CD14-positive monocyte (primary cell): ENCODE results near the gene RNF220. TPM values are rescaled to one million over a fixed set of nuclear protein-coding genes. Genes with fewer than 3 reads are reported as not detected.

Source experiments
- DNase-seq, 3 donors: peaks; one replicate each; pipeline ENCODE4 v3.0.0-alpha.2; 2011 to 2022
- H2AFZ ChIP-seq: 2 replicates; pipeline ENCODE4 v1.6.0; 2012; ENCODE audit warnings: mild to moderate bottlenecking, low read depth, low read length, inconsistent platforms; ENCODE audit not compliant: insufficient read depth, poor library complexity, severe bottlenecking
- H3K27ac ChIP-seq, 2 donors: 1 replicate in 1 of 2; 2 replicates in 1 of 2; pipeline ENCODE4 v1.5.1; 2012 to 2013; ENCODE audit warnings: low read length in 2 of 2, control low read depth in 1 of 2, inconsistent platforms in 1 of 2, low read depth in 1 of 2, mild to moderate bottlenecking in 1 of 2
- H3K27me3 ChIP-seq, 2 donors: one replicate each; pipeline versions ENCODE4 v1.6.0 to v1.6.1; 2011 to 2013; ENCODE audit warnings: low read length in 2 of 2; ENCODE audit not compliant: control insufficient read depth in 2 of 2, insufficient read depth in 2 of 2
- H3K36me3 ChIP-seq, 2 donors: replicated peaks in 1 of 2; 1 replicate in 1 of 2; 2 replicates in 1 of 2; pipeline versions ENCODE4 v1.5.1 to v1.6.1; 2012 to 2013; ENCODE audit warnings: low read length in 2 of 2, control low read depth in 1 of 2, inconsistent platforms in 1 of 2, mild to moderate bottlenecking in 1 of 2; ENCODE audit not compliant: insufficient read depth in 2 of 2, control insufficient read depth in 1 of 2
- H3K4me1 ChIP-seq, 2 donors: 1 replicate in 1 of 2; 2 replicates in 1 of 2; pipeline versions ENCODE4 v1.5.1 to v1.6.1; 2012 to 2013; ENCODE audit warnings: low read length in 2 of 2, control low read depth in 1 of 2, inconsistent platforms in 1 of 2, mild to moderate bottlenecking in 1 of 2, moderate library complexity in 1 of 2; ENCODE audit not compliant: insufficient read depth in 2 of 2, control insufficient read depth in 1 of 2
- H3K4me2 ChIP-seq: replicated peaks from 2 replicates; pipeline ENCODE3; 2012; ENCODE audit warnings: low read length, moderate library complexity, mild to moderate bottlenecking; ENCODE audit not compliant: poor library complexity, severe bottlenecking; ENCODE audit errors: extremely low read depth
- H3K4me3 ChIP-seq, 3 experiments: fragments of 200-600 bp in 1 of 3; sonication (generic) in 1 of 3; replicated peaks in 1 of 3; 1 replicate in 2 of 3; 2 replicates in 1 of 3; pipeline ENCODE4 v1.5.1; 2011 to 2013; ENCODE audit warnings: low read length in 3 of 3, mild to moderate bottlenecking in 3 of 3, control low read depth in 2 of 3, low read depth in 2 of 3, inconsistent platforms in 1 of 3, moderate library complexity in 1 of 3
- H3K79me2 ChIP-seq: 2 replicates; pipeline ENCODE4 v1.6.0; 2012; ENCODE audit warnings: mild to moderate bottlenecking, control low read depth, inconsistent platforms, low read length, moderate library complexity; ENCODE audit not compliant: insufficient read depth
- H3K9ac ChIP-seq: 2 replicates; pipeline ENCODE4 v1.6.0; 2017; ENCODE audit warnings: low read length, mild to moderate bottlenecking; ENCODE audit not compliant: insufficient read depth, poor library complexity, severe bottlenecking
- H3K9me3 ChIP-seq, 2 donors: replicated peaks in 1 of 2; 1 replicate in 1 of 2; 2 replicates in 1 of 2; pipeline versions ENCODE4 v1.5.1 to v1.6.1; 2012 to 2013; ENCODE audit warnings: low read length in 2 of 2, control low read depth in 1 of 2; ENCODE audit not compliant: control insufficient read depth in 1 of 2, insufficient read depth in 1 of 2
- H4K20me1 ChIP-seq: 2 replicates; pipeline ENCODE4 v1.6.0; 2012; ENCODE audit warnings: mild to moderate bottlenecking, low read length, control low read depth, moderate library complexity; ENCODE audit not compliant: insufficient read depth
- H3K27ac Mint-ChIP-seq, 7 donors: one replicate each; pipeline ENCODE4 v1.8.0; 2020; ENCODE audit warnings: mild to moderate bottlenecking in 7 of 7, mixed read lengths in 7 of 7, moderate library complexity in 6 of 7, inconsistent platforms in 2 of 7
- H3K27me3 Mint-ChIP-seq, 3 donors: one replicate each; pipeline ENCODE4 v1.8.0; 2021 to 2022; ENCODE audit warnings: low read depth in 3 of 3, mild to moderate bottlenecking in 3 of 3, mixed read lengths in 3 of 3, moderate library complexity in 3 of 3, inconsistent platforms in 1 of 3
- H3K36me3 Mint-ChIP-seq, 2 donors: one replicate each; pipeline ENCODE4 v1.8.0; 2020; ENCODE audit warnings: mixed read lengths in 2 of 2, inconsistent platforms in 1 of 2, mild to moderate bottlenecking in 1 of 2
- H3K4me1 Mint-ChIP-seq: one replicate; pipeline ENCODE4 v1.8.0; 2020; ENCODE audit warnings: mild to moderate bottlenecking, mixed read lengths
- H3K4me3 Mint-ChIP-seq, 2 donors: one replicate each; pipeline ENCODE4 v1.8.0; 2020; ENCODE audit warnings: mild to moderate bottlenecking in 2 of 2, mixed read lengths in 2 of 2, moderate library complexity in 1 of 2
- H3K9me3 Mint-ChIP-seq, 7 donors: one replicate each; pipeline ENCODE4 v1.8.0; 2020 to 2022; ENCODE audit warnings: mixed read lengths in 7 of 7, mild to moderate bottlenecking in 6 of 7, moderate library complexity in 6 of 7, inconsistent platforms in 2 of 7
- WGBS: methylation state at CpG from one replicate; pipeline ENCODE4 v1.1.5; 2013; ENCODE audit warnings: missing lambda C conversion rate; ENCODE audit not compliant: insufficient coverage; 5-methylcytosine and 5-hydroxymethylcytosine counted together
- intact Hi-C, 2 donors: fragments of 100-400 bp; cut with micrococcal nuclease; formaldehyde crosslinking; loops; one replicate each; pipeline versions ENCODE4 v1.15.0 to v1.15.1; 2023
- polyA plus RNA-seq, 3 donors: library from polyadenylated mRNA; depleted of rRNA in 1 of 3; unstranded in 2 of 3; stranded (reverse) in 1 of 3; fragments of 300-500 nt in 2 of 3; fragments of >200 nt in 1 of 3; fragmentation: Illumina TruSeq in 2 of 3; gene quantifications; 1 replicate in 2 of 3; 2 replicates in 1 of 3; pipeline ENCODE4 v1.2.3, GENCODE V29; 2012 to 2021
- TF ChIP-seq, protein P1 (sequence below): fragments of 200-600 bp; IDR thresholded peaks from one replicate; pipeline ENCODE4 v1.8.0; 2022; ENCODE audit warnings: antibody characterized with exemption, mild to moderate bottlenecking

The RNF220 gene
- polyA plus RNA-seq, 3 donors, result 39.4 to 133 (median 49.4) TPM

GRCh38 chr1:44536357-44537209 is 131.5 kb downstream of the RNF220 start:
- Histone ChIP-seq H3K4me3 (no peak overlapping the region), H3K9me3 (no peaks in the 10 kb centered on the region), H3K4me2 (no peak overlapping the region), H3K4me1 (peaks cover 5 to 7% of the 10 kb centered on the region in 2 donors), H3K79me2 (no peaks in the 10 kb centered on the region), H3K9ac (no peak overlapping the region), H3K27ac (no peak overlapping the region), H4K20me1 (no peaks in the 10 kb centered on the region), H3K36me3 (no peaks in the 10 kb centered on the region), H3K27me3 (no peaks in the 10 kb centered on the region), H2AFZ (no peak overlapping the region)
- no peak overlapping the region for H3K27ac Mint-ChIP-seq
- no peak overlapping the region for H3K4me3 Mint-ChIP-seq
- TF ChIP-seq, protein P1, sequence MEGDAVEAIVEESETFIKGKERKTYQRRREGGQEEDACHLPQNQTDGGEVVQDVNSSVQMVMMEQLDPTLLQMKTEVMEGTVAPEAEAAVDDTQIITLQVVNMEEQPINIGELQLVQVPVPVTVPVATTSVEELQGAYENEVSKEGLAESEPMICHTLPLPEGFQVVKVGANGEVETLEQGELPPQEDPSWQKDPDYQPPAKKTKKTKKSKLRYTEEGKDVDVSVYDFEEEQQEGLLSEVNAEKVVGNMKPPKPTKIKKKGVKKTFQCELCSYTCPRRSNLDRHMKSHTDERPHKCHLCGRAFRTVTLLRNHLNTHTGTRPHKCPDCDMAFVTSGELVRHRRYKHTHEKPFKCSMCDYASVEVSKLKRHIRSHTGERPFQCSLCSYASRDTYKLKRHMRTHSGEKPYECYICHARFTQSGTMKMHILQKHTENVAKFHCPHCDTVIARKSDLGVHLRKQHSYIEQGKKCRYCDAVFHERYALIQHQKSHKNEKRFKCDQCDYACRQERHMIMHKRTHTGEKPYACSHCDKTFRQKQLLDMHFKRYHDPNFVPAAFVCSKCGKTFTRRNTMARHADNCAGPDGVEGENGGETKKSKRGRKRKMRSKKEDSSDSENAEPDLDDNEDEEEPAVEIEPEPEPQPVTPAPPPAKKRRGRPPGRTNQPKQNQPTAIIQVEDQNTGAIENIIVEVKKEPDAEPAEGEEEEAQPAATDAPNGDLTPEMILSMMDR, result no peak
- DNase-seq, result no peak
- no peaks in the 10 kb centered on the region for H3K36me3 Mint-ChIP-seq
- peaks cover 1 to 3% (median 2%) of the 10 kb centered on the region in 3 donors for H3K27me3 Mint-ChIP-seq
- WGBS, result 97% methylated on average over 6 of the region's 18 CpGs
- H3K9me3 Mint-ChIP-seq, result peaks cover 0 to 2% (median 0%) of the 10 kb centered on the region in 7 donors
- peaks cover 11% of the 10 kb centered on the region for H3K4me1 Mint-ChIP-seq
- intact Hi-C loops, result no loop called here

- 95% methylated on average over 4 of the region's 6 CpGs for WGBS
- H2AFZ ChIP-seq, result no peak overlapping the region
Observed at GRCh38 chr1:44537538-44537937, 132.5 kb downstream of the RNF220 start.

More at GRCh38 chr1:44537538-44537937, 132.5 kb downstream of the RNF220 start:
- no peaks in the 10 kb centered on the region for H4K20me1 ChIP-seq
- Mint-ChIP-seq H3K4me3 (no peak overlapping the region), H3K27me3 (peaks cover 0 to 3% (median 1%) of the 10 kb centered on the region in 3 donors), H3K36me3 (no peaks in the 10 kb centered on the region), H3K27ac (no peak overlapping the region), H3K4me1 (peaks cover 7% of the 10 kb centered on the region), H3K9me3 (peaks cover 0 to 2% (median 0%) of the 10 kb centered on the region in 7 donors)
- H3K27ac ChIP-seq, result no peak overlapping the region
- no peaks in the 10 kb centered on the region for H3K9me3 ChIP-seq
- DNase-seq, result no peak
- H3K4me2 ChIP-seq, result no peak overlapping the region
- TF ChIP-seq, protein P1, result no peak
- no peak overlapping the region for H3K4me3 ChIP-seq
- no peaks in the 10 kb centered on the region for H3K27me3 ChIP-seq
- H3K79me2 ChIP-seq, result no peaks in the 10 kb centered on the region
- intact Hi-C loops, result no loop called here
- H3K36me3 ChIP-seq, result no peaks in the 10 kb centered on the region
- no peak overlapping the region for H3K9ac ChIP-seq
- peaks cover 3% of the 10 kb centered on the region in 2 donors for H3K4me1 ChIP-seq
